Endodermal cell (in vitro differentiated cells): Measurements from ENCODE around the gene DNAJC10. TPM values are rescaled to one million over a fixed set of nuclear protein-coding genes. Genes with fewer than 3 reads are reported as not detected.

Experiments
- DNase-seq: peaks from one replicate; pipeline ENCODE4 v3.0.0-alpha.2; 2017
- H3K27ac ChIP-seq: 2 replicates; pipeline ENCODE4 v1.5.1; 2013; ENCODE audit warnings: mild to moderate bottlenecking, low read depth, low read length, moderate library complexity
- H3K27me3 ChIP-seq: 2 replicates; pipeline ENCODE4 v1.6.1; 2013; ENCODE audit warnings: mild to moderate bottlenecking, low read length, moderate library complexity; ENCODE audit not compliant: insufficient read depth, control insufficient read depth, poor library complexity, severe bottlenecking
- H3K36me3 ChIP-seq: 2 replicates; pipeline ENCODE4 v1.7.0; 2013; ENCODE audit warnings: mild to moderate bottlenecking, low read length, moderate library complexity; ENCODE audit not compliant: control insufficient read depth, insufficient read depth
- H3K4me1 ChIP-seq: one replicate; pipeline ENCODE4 v1.7.0; 2013; ENCODE audit warnings: low read length; ENCODE audit not compliant: control insufficient read depth, insufficient read depth
- H3K4me3 ChIP-seq: 2 replicates; pipeline ENCODE4 v1.5.1; 2013; ENCODE audit warnings: mild to moderate bottlenecking, low read length, moderate library complexity
- H3K9ac ChIP-seq: 2 replicates; pipeline ENCODE4 v1.6.1; 2013; ENCODE audit warnings: mild to moderate bottlenecking, low read length, moderate library complexity; ENCODE audit not compliant: poor library complexity, severe bottlenecking; ENCODE audit errors: extremely low read depth
- H3K9me3 ChIP-seq: 2 replicates; pipeline ENCODE4 v1.6.1; 2013; ENCODE audit warnings: mild to moderate bottlenecking, low read length, moderate library complexity; ENCODE audit not compliant: control insufficient read depth
- H3K27ac Mint-ChIP-seq: 2 replicates; pipeline ENCODE4 v1.8.0; 2020; ENCODE audit warnings: mixed read lengths
- H3K27me3 Mint-ChIP-seq: 2 replicates; pipeline ENCODE4 v1.8.0; 2021; ENCODE audit warnings: mild to moderate bottlenecking, mixed read lengths; ENCODE audit not compliant: insufficient read depth
- H3K36me3 Mint-ChIP-seq: 2 replicates; pipeline ENCODE4 v1.8.0; 2020; ENCODE audit warnings: low read depth, mixed read lengths
- H3K4me1 Mint-ChIP-seq: 2 replicates; pipeline ENCODE4 v1.8.0; 2020; ENCODE audit warnings: mixed read lengths
- H3K4me3 Mint-ChIP-seq: 2 replicates; pipeline ENCODE4 v1.8.0; 2020; ENCODE audit warnings: mild to moderate bottlenecking, moderate library complexity, mixed read lengths
- H3K9me3 Mint-ChIP-seq: 2 replicates; pipeline ENCODE4 v1.8.0; 2020; ENCODE audit warnings: mild to moderate bottlenecking, mixed read lengths
- CTCF ChIP-seq: fragments of 200-600 bp; sonication (generic); conservative IDR thresholded peaks from 2 replicates; pipeline ENCODE4 v1.5.0; 2021; ENCODE audit warnings: antibody characterized with exemption, mild to moderate bottlenecking
- WGBS, 2 experiments: methylation state at CpG; one replicate each; pipeline versions ENCODE4 v1.1.5 to v1.1.7; 2013; ENCODE audit warnings: missing lambda C conversion rate in 2 of 2, mixed read lengths in 1 of 2; ENCODE audit not compliant: insufficient coverage in 1 of 2, insufficient read length in 1 of 2; 5-methylcytosine and 5-hydroxymethylcytosine counted together
- total RNA-seq, 2 donors: library from RNA; stranded (reverse); fragmentation: NEBNext Ultra II Directional in 1 of 2; extraction: Animal tissue kit (Norgen Biotek cat#: 25700) in 1 of 2; gene quantifications; 2 replicates in 1 of 2; 3 replicates in 1 of 2; pipeline ENCODE4 v1.2.1, GENCODE V29; 2021

DNAJC10 gene
- total RNA-seq, 2 donors from 2014 or later = 212 to 232 TPM

- Histone ChIP-seq H3K9me3 (no peaks in the 10 kb centered on the region), H3K4me3 (no peak overlapping the region), H3K27me3 (no peaks in the 10 kb centered on the region), H3K9ac (no peak overlapping the region), H3K27ac (no peak overlapping the region), H3K36me3 (peaks cover 62% of the 10 kb centered on the region), H3K4me1 (peaks cover 17% of the 10 kb centered on the region)
- Mint-ChIP-seq H3K9me3 (no peaks in the 10 kb centered on the region), H3K36me3 (peaks cover 23% of the 10 kb centered on the region), H3K4me1 (peaks cover 22% of the 10 kb centered on the region), H3K27ac (no peak overlapping the region), H3K27me3 (no peaks in the 10 kb centered on the region), H3K4me3 (no peak overlapping the region)
- WGBS, 2 experiments = 100% methylated on average over 1 of the region's 1 CpG
- DNase-seq = no peak
- TF ChIP-seq CTCF = no peak
Measured at GRCh38 chr2:182834293-182834692, 118.2 kb downstream of the DNAJC10 start.

- Mint-ChIP-seq H3K27ac (no peak overlapping the region), H3K4me3 (no peak overlapping the region), H3K9me3 (no peaks in the 10 kb centered on the region), H3K27me3 (no peaks in the 10 kb centered on the region), H3K36me3 (peaks cover 23% of the 10 kb centered on the region), H3K4me1 (peaks cover 36% of the 10 kb centered on the region)
- H3K9ac ChIP-seq = no peak overlapping the region
- TF ChIP-seq CTCF = no peak
- H3K4me3 ChIP-seq = no peak overlapping the region
- H3K36me3 ChIP-seq = peaks cover 62% of the 10 kb centered on the region
- H3K27ac ChIP-seq = no peak overlapping the region
- H3K27me3 ChIP-seq = no peaks in the 10 kb centered on the region
- no peaks in the 10 kb centered on the region for H3K9me3 ChIP-seq
- 86% methylated on average over 3 of the region's 3 CpGs; no CpG with 5 or more reads in 1 of the 2 experiments for WGBS, 2 experiments
- peaks cover 20% of the 10 kb centered on the region for H3K4me1 ChIP-seq
- no peak for DNase-seq
Measured at GRCh38 chr2:182836451-182836850, 120.4 kb downstream of the DNAJC10 start.

Other genes starting within 250 kb of the DNAJC10 start
- gene FRZB, start 150.4 kb downstream of the DNAJC10 start, total RNA-seq = 100 to 1,000 TPM in 1 of 2 donors, 10 to 100 TPM in 1; 54.8 to 107 TPM